NCI-H345 treated with DMSO at 0.1 percent for 48 hours (cell line): ENCODE results near the gene BLOC1S5.
"Not testable (repeated sequence)": the region's sequence is repeated elsewhere in the genome, so short reads cannot be mapped to it uniquely, and the experiment has no call there.

Experiments
- DNase-seq: peaks from one replicate; lab custom pipeline; 2025; ENCODE audit not compliant: unreplicated experiment; lab: John Stamatoyannopoulos, UW

BLOC1S5 gene

GRCh38 chr6:8047541-8048292 lies 16.5 kb downstream of the BLOC1S5 start:
- no peak for DNase-seq

- not testable (repeated sequence) for DNase-seq
Observed at GRCh38 chr6:8045769-8046168, 18.4 kb downstream of the BLOC1S5 start.

DNA sequence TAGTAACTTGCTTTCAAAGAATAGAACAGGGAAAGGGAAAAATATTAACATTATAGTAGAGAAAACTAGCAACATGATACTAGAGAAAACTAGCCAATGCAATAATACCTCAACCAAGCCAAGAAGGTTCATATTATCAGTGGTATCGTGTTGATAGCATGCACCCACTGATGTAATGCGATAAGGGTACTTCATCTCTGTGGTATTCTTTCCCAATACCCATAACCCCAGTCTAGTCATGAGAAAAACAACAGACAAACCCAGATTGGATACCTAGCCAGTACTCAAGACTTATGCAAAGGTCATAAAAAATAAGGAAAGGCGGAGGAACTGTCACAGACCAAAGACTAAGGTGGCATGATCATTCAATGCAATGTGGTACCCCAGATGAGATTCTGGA lies 21.0 kb downstream of the BLOC1S5 start:
- DNase-seq: no peak

DNA sequence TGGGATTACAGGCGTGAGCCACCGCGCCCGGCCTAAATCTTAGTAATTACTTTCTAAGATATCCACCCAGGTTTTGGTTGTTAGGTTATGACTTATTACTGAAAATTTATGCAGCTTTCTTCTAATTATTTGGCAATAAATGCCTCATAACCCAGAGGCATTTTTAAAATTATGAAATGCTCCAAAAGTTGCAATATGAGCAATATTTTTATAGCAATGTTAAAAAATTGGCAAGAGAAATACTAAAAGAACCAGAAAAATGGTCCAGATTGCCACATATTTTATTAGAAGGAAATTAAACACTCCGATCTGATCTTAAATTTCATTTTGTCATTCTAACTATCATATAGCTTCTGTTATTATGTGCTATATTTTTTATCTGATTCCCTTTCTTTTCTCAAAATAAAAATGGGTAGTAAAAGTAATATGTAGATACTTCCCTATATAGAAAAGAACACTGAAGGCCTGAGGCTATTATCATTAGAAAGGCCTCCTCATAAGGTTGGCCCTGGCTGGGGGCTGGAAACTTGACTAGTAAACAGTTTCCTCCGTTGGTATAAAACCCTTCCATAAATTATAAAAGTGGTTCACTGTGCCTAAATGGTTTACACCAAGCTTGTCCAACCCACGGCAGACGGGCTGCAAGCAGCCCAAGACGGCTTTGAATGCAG lies 22.1 kb downstream of the BLOC1S5 start:
- DNase-seq: no peak

DNA sequence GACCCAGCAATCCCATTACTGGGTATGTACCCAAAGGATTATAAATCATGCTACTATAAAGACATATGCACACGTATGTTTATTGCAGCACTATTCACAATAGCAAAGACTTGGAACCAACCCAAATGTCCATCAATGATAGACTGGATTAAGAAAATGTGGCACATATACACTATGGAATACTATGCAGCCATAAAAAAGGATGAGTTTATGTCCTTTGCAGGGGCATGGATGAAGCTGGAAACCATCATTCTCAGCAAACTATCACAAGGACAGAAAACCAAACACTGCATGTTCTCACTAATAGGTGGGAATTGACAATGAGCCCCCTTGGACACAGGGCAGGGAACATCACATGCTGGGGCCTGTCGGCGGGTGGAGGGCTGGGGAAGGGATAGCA lies 30.1 kb downstream of the BLOC1S5 start:
- not testable (repeated sequence) for DNase-seq

DNA sequence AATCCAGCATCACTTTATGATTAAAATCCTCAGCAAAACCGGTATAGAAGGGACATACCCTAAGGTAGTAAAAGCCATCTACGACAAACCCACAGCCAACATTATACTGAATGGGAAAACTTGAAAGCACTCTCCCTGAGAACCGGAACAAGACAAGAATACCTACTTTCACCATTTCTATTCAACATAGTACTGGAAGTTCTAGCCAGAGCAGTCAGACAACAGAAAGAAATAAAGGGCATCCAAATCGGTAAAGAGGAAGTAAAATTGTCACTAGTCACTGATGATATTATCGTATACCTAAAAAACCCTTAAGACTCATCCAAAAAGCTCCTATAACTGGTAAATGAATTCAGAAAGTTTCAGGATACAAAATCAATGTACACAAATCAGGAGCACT lies 33.3 kb downstream of the BLOC1S5 start:
- no peak for DNase-seq

GRCh38 chr6:8029243-8029870 lies 34.8 kb downstream of the BLOC1S5 start:
- DNase-seq: no peak

DNA sequence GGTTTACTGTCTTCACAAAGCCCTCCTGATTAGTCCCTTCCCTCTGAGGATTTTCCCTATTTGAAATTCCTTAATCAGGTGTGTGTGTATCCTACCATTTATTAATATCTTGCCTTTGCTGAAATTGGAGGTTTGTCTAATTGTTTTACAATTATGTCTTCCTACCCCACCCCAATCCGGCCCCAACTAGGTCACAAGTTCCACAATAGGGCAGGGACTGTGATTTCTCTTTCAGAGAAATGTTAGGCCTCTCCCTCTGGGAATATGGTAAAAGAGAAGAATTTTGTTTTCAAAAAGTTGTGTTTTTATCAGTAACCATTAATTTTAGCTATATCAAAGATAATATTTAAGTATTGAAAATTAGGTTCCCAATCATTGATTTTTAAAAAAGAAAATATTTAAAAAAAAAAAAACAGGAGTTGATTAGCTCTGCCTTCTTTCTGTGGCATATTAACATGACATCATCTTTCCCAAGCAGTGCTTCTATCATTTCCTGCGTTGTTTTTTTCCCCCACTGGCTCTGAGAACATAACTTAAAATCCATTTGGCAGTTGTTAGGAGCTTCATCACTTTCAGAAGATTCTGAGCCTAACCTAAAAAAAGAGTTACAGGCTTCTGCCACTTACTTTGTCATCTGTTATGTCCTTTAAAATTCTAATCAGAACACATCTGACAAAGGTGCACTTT lies 36.1 kb downstream of the BLOC1S5 start:
- no peak for DNase-seq

GRCh38 chr6:8026800-8027199 lies 37.4 kb downstream of the BLOC1S5 start:
- DNase-seq: no peak

- DNase-seq: no peak
Observed at GRCh38 chr6:8025191-8025590, 39.0 kb downstream of the BLOC1S5 start.

DNA sequence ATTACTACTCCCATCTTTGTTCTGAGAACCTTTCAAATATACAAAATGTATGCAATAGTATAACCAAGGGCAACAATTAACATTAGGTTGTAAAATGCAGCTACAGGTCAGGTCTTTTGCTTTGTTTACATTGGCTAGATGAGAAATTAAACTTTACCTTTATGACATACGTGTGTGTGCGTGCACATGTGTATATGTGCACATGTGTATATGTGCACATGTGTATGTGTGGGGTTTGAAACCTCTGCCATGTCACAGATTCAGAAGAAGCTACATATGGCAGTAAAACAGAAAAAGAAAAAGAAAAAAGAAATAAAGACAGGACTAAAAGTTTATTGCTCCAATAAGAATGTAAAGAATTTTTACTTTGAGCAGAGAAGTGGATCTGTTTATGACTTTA lies 40.6 kb downstream of the BLOC1S5 start:
- DNase-seq: no peak

DNA sequence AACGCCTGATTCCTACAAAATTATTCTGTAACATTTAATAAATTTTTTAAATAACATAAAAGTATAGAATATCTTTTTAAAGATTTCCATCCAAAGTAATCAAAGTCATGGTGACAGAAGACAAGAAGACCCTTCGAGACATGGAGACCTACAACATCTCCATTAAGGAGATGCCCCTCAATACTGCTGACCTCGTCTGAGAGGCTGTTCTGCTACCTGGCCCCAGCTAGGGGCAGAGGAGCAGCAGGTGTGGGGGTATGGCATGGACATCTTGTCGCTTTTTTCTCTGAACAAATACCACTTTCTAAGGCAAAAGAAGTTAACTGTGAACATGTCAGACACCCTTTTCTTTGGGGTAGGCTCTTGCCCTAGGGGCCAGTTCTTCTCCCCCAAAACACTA lies 44.1 kb downstream of the BLOC1S5 start:
- DNase-seq: no peak

GRCh38 chr6:8017705-8018104 lies 46.5 kb downstream of the BLOC1S5 start:
- no peak for DNase-seq

GRCh38 chr6:8017276-8017701 lies 46.9 kb downstream of the BLOC1S5 start:
- no peak for DNase-seq

DNA sequence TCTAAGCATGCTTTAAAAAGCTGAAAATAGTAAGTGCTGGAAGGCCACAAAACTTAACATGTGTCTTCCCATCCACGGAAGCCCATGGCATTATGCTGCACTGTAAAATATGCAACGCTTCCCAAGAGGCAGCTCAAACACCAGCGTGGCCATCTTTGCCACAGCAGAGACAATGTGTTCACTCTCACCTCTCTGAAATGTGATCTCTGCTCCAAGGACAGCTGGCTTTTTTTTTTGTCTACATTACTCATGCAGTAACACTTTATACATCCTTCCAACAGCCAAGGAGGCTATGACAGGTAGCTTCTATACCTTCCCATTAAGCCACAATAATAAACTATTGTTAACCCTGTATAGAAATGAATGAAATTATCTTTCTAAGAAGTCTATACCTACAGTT lies 49.2 kb downstream of the BLOC1S5 start:
- DNase-seq: no peak

GRCh38 chr6:8013763-8014162 lies 50.4 kb downstream of the BLOC1S5 start:
- DNase-seq: no peak

DNA sequence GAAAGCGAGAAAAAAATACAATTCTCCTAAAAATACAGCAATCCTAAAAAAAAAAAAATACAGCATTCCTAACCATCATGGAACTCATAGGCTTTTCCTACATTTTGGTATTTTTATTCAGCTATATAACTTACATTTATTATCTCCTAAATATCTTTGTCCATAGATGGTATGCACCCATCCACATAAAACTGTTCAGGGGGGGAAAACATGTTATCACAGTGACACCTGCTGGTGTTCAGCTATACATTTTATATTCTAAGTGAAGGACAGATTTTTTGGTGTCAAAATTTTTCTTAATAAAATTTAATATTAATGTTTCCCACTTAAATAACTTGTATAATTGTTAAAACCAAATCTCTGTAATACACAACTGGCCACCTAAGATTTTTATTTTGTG lies 58.0 kb downstream of the BLOC1S5 start:
- no peak for DNase-seq

DNA sequence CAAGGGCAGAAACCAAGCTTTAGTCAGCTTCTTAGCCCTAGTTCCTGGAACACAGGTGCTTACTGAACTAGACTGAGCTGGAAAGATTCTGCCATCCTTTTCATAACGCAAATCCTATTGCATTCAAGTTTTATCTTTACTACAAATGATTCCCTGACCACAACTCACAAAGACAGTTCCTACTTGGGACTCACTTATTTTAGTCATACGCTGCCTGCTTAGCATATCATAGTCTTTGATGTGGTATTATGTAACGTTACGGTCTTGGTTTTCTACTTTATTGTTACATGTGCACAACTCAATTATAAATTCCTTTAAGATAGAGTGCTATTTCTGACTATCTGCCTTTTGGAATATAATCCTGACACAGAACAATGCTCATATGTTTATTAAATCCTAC lies 59.1 kb downstream of the BLOC1S5 start:
- no peak for DNase-seq

- DNase-seq: no peak
Observed at GRCh38 chr6:8000636-8001035, 63.6 kb downstream of the BLOC1S5 start.

DNA sequence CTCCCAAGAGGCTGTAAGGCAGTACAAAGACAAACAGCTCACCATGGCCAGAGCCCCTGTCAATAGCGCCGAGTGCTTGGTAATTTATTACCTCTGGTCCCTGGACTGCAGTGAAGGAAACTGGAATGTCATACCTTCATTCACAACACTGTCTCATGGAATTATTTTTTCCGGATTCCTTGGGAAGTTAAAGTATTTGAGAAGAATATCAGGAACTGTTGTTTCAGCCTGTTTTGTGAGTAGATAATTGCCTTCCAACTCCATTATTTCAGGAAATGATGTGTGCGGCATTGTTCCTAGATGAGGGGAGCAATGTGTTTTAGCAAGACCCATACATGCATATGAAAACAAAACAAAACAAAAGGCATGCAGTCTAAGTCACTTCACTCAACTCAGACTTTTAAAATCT lies 64.0 kb downstream of the BLOC1S5 start:
- DNase-seq: no peak

DNA sequence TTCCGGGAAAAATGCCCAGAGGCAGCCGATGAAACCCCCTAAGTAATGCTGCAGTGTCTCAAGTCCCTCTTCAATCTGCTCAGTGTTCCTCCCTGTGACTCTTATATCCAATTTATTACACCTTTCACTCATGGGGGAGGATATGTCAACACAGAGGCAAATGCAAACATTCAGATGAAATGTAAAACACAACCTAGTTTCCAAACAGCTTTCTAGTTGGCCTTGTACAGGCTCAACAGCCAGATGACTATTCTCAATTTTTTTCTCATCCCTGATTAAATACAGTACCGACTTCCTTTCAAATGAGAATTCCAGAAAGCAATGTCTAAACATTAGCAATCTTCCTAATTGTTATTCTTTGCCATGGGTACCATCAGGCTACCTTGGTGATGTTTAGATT lies 65.0 kb downstream of the BLOC1S5 start:
- DNase-seq: no peak
